ENCODE measurements around the gene CAPN1. TPM values are rescaled to one million over a fixed set of nuclear protein-coding genes. Genes with fewer than 3 reads are reported as not detected.

The CAPN1 gene
- total and polyA plus RNA-seq, 2 of the 13 experiments (the other 11 are each of a cell fraction or from before 2014, with no cell fraction given) = 57.3 to 82.6 TPM

DNA sequence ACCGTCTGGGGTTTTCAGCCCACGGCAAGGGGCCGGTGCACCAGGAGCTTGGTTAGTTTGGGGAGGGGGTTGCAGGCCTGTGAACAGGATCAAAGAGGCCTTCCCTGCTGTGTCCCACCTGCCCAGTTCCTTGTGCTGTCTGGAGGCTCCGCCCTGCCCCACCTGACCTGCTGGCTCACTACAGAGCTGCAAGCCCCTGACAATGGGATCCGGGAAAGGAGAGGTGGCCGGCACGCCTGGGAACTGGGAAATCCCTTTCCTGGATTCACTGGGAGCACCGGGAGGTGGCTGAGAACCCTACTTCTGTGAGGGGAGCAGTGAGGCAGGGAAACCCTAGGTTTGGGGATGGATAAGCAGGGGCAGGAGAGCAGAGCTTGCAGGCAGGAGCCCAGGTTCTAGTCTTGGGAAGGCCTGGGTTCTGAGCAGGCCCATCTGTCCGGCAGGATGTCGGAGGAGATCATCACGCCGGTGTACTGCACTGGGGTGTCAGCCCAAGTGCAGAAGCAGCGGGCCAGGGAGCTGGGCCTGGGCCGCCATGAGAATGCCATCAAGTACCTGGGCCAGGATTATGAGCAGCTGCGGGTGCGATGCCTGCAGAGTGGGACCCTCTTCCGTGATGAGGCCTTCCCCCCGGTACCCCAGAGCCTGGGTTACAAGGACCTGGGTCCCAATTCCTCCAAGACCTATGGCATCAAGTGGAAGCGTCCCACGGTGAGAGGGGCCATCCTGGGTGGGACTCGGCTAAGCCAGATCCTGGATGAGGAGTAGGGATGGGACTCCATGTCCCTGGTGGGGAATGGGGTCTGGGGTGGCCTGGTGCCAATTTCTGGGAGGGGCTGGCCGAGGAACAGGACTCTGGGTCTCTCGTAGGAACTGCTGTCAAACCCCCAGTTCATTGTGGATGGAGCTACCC lies 786 bp downstream of the CAPN1 start (continued):
- TF ChIP-seq ZSCAN12 (CRISPR knock-in tag; IDR thresholded peaks at IDR 0.05) (no peak), TEAD3 (CRISPR knock-in tag; optimal IDR thresholded peaks at IDR 0.05; ENCODE audit: borderline replicate concordance) (peak; percentile 24), ZNF772 (CRISPR knock-in tag; IDR thresholded peaks at IDR 0.05) (0 out of 2 replicates have a peak, but pooled peaks have one; percentile 49), MED13 (CRISPR knock-in tag; IDR thresholded peaks at IDR 0.05) (no peak), MIER3 (CRISPR knock-in tag; IDR thresholded peaks at IDR 0.05; ENCODE audit: borderline replicate concordance) (no peak), RFX3 (CRISPR knock-in tag; IDR thresholded peaks at IDR 0.05) (no peak), BCL6 (CRISPR knock-in tag; IDR thresholded peaks at IDR 0.05) (no peak), SRY (CRISPR knock-in tag; IDR thresholded peaks at IDR 0.05) (peak; percentile 47; the same call in 1 of the 2 replicates), EED (CRISPR knock-in tag; IDR thresholded peaks at IDR 0.05) (no peak), CHD4 (IDR thresholded peaks at IDR 0.05; ENCODE audit: borderline replicate concordance, low read length) (no peak), GPN1 (CRISPR knock-in tag; IDR thresholded peaks at IDR 0.05; ENCODE audit: borderline replicate concordance) (no peak), FOXC1 (CRISPR knock-in tag; IDR thresholded peaks at IDR 0.05; ENCODE audit: borderline replicate concordance) (0 out of 2 replicates have a peak, but pooled peaks have one; percentile 6), DZIP1 (CRISPR knock-in tag; IDR thresholded peaks at IDR 0.05) (peak; percentile 76; the same call in 1 of the 2 replicates), POLR2A (IDR thresholded peaks at IDR 0.05; ENCODE audit: insufficient read depth in 1 of 2, low read depth in 2 of 2, low read length in 2 of 2) (no peak; a peak in 2 of 4 replicates), BRCA1 (CRISPR knock-in tag; IDR thresholded peaks at IDR 0.05) (no peak), POLR2AphosphoS5 (IDR thresholded peaks at IDR 0.05; ENCODE audit: low read depth, low read length) (no peak), ZNF138 (CRISPR knock-in tag; IDR thresholded peaks at IDR 0.05; ENCODE audit: low read depth) (no peak), ZNF124 (CRISPR knock-in tag; IDR thresholded peaks at IDR 0.05) (no peak), SETDB1 (CRISPR knock-in tag; IDR thresholded peaks at IDR 0.05; ENCODE audit: borderline replicate concordance) (no peak), AGO2 (optimal IDR thresholded peaks at IDR 0.05; ENCODE audit: low read depth, low read length) (peak; percentile 40), GATA4 (IDR thresholded peaks at IDR 0.05; ENCODE audit: borderline replicate concordance, low read depth) (no peak), ZNF367 (CRISPR knock-in tag; IDR thresholded peaks at IDR 0.05; ENCODE audit: borderline replicate concordance) (no peak), ZNF274 (CRISPR knock-in tag; IDR thresholded peaks at IDR 0.05) (0 out of 2 replicates have a peak, but pooled peaks have one; percentile 82), SALL1 (CRISPR knock-in tag; IDR thresholded peaks at IDR 0.05) (no peak), MAZ (IDR thresholded peaks at IDR 0.05; ENCODE audit: borderline replicate concordance, low read depth, low read length) (no peak), MAZ (CRISPR knock-in tag; IDR thresholded peaks at IDR 0.05; ENCODE audit: low read depth) (peak; percentile 69), ZNF75D (CRISPR knock-in tag; IDR thresholded peaks at IDR 0.05; ENCODE audit: borderline replicate concordance) (peak; percentile 16; the same call in 1 of the 2 replicates)
- TF ChIP-seq, protein P1, sequence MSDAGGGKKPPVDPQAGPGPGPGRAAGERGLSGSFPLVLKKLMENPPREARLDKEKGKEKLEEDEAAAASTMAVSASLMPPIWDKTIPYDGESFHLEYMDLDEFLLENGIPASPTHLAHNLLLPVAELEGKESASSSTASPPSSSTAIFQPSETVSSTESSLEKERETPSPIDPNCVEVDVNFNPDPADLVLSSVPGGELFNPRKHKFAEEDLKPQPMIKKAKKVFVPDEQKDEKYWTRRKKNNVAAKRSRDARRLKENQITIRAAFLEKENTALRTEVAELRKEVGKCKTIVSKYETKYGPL (CRISPR knock-in tag; IDR thresholded peaks at IDR 0.05) = no peak
